K562 (cell line): ENCODE results near the gene MCC. TPM values are rescaled to one million over a fixed set of nuclear protein-coding genes. Genes with fewer than 3 reads are reported as not detected.

ENCODE experiments used
- ATAC-seq: fragments of 200-7000 bp; cut with Tn5 transposase; 3 replicates; pipeline ENCODE4 v1.9.1; 2020; ENCODE audit warnings: moderate library complexity
- BruUV-seq: library from RNA; stranded (reverse); fragments of 400-500 nt; replicated peaks from 2 replicates; lab custom pipeline; 2021; lab: Mats Ljungman, UMichigan
- CTCF ChIA-PET: fragments of 300-600 bp; formaldehyde crosslinking; extraction: SDS; loops from one replicate; lab custom pipeline; 2021; ENCODE audit warnings: low intra/inter-chr PET ratio; lab: Yijun Ruan, JAX
- POLR2A ChIA-PET: fragments of 300-600, 350-650 bp; sonication (Branson Sonifier 250); formaldehyde crosslinking; extraction: SDS; loops from one replicate; lab custom pipeline; 2021; ENCODE audit warnings: antibody characterized with exemption, inconsistent platforms; lab: Yijun Ruan, JAX
- DNase-seq, 4 experiments: peaks; one replicate each; pipeline versions ENCODE4 v3.0.0 to v3.0.0-alpha.2; 2011 to 2018; ENCODE audit warnings: low spot score in 3 of 4, mixed read lengths in 3 of 4; ENCODE audit errors: extremely low read depth in 1 of 4
- FAIRE-seq: peaks from 2 replicates; lab custom pipeline; 2011; peaks lifted over from hg19 to GRCh38; lab: Jason Lieb, UNC
- H2AFZ ChIP-seq: 2 replicates; pipeline ENCODE4 v1.6.0; 2011; ENCODE audit warnings: low read depth, low read length, control low read depth, inconsistent platforms
- H3K27ac ChIP-seq: fragments of 200-600 bp; 3 replicates; pipeline ENCODE4 v1.8.0; 2011; ENCODE audit warnings: low read depth, mild to moderate bottlenecking, control low read depth, inconsistent platforms, low read length, moderate library complexity, mixed read lengths; ENCODE audit errors: extremely low read depth
- H3K27me3 ChIP-seq, 2 experiments: fragments of 300-600 bp in 1 of 2; 2 replicates in 1 of 2; 3 replicates in 1 of 2; pipeline versions ENCODE4 v1.6.0 to v1.8.0; 2011; ENCODE audit warnings: inconsistent platforms in 2 of 2, low read length in 2 of 2, mild to moderate bottlenecking in 1 of 2, mixed read lengths in 1 of 2, moderate library complexity in 1 of 2; ENCODE audit not compliant: control insufficient read depth in 2 of 2, insufficient read depth in 2 of 2
- H3K36me3 ChIP-seq: fragments of 300-600 bp; 3 replicates; pipeline ENCODE4 v1.8.0; 2011; ENCODE audit warnings: mild to moderate bottlenecking, low read length, inconsistent platforms; ENCODE audit not compliant: control insufficient read depth, insufficient read depth
- H3K4me1 ChIP-seq, 2 experiments: fragments of 200-600 bp in 1 of 2; replicated peaks in 1 of 2; 2 replicates in 1 of 2; 3 replicates in 1 of 2; pipeline versions ENCODE4 v1.5.1 to v1.8.0; 2011; ENCODE audit warnings: inconsistent platforms in 2 of 2, low read length in 2 of 2, mild to moderate bottlenecking in 1 of 2, mixed read lengths in 1 of 2, moderate library complexity in 1 of 2; ENCODE audit not compliant: control insufficient read depth in 2 of 2, insufficient read depth in 2 of 2
- H3K4me2 ChIP-seq: 2 replicates; pipeline ENCODE4 v1.6.1; 2011; ENCODE audit warnings: low read length, control low read depth, inconsistent platforms, mixed read lengths; ENCODE audit not compliant: insufficient read depth
- H3K4me3 ChIP-seq: fragments of 200-600 bp; sonication (generic), shearing (Covaris generic); 2 replicates; pipeline ENCODE4 v1.5.1; 2016; ENCODE audit warnings: control low read depth, inconsistent platforms
- H3K79me2 ChIP-seq: fragments of 200-600 bp; 3 replicates; pipeline ENCODE4 v1.8.0; 2011; ENCODE audit warnings: low read length, inconsistent platforms; ENCODE audit not compliant: control insufficient read depth, insufficient read depth
- H3K9ac ChIP-seq, 2 experiments: 2 replicates each; pipeline versions ENCODE4 v1.6.0 to v1.6.1; 2011; ENCODE audit warnings: low read depth in 2 of 2, low read length in 2 of 2, control low read depth in 1 of 2, inconsistent platforms in 1 of 2, mild to moderate bottlenecking in 1 of 2, mixed read lengths in 1 of 2; ENCODE audit not compliant: insufficient read depth in 1 of 2
- H3K9me1 ChIP-seq: one replicate; pipeline ENCODE4 v1.6.0; 2011; ENCODE audit warnings: inconsistent platforms, mild to moderate bottlenecking, low read length, moderate library complexity; ENCODE audit not compliant: control insufficient read depth, insufficient read depth
- H3K9me3 ChIP-seq: replicated peaks from 2 replicates; pipeline ENCODE4 v1.5.1; 2011; ENCODE audit warnings: low read depth, low read length, inconsistent platforms; ENCODE audit not compliant: control insufficient read depth, insufficient read depth
- H4K20me1 ChIP-seq: replicated peaks from 2 replicates; pipeline ENCODE4 v1.6.1; 2011; ENCODE audit warnings: low read length, inconsistent platforms, mixed read lengths; ENCODE audit not compliant: control insufficient read depth, insufficient read depth
- RBM15 ChIP-seq: fragments of 200-400 bp; formaldehyde crosslinking; IDR thresholded peaks from 2 replicates; pipeline ENCODE4 v1.6.1; 2018; ENCODE audit warnings: mild to moderate bottlenecking, low read length, moderate library complexity; ENCODE audit not compliant: insufficient read depth
- WGBS: fragments of 100-300 bp; shearing (Covaris generic); methylation state at CpG from one replicate; pipeline ENCODE4 v1.1.6; 2016; ENCODE audit warnings: low coverage, mixed read lengths; ENCODE audit not compliant: insufficient coverage; ENCODE audit errors: missing lambda C conversion rate; 5-methylcytosine and 5-hydroxymethylcytosine counted together
- in situ Hi-C: fragments of 300-500 bp; cut with MboI; formaldehyde crosslinking; loops from 4 replicates; pipeline ENCODE4 v1.15.0; 2018; ENCODE audit warnings: inconsistent platforms, mixed read lengths
- intact Hi-C: fragments of 100-400 bp; cut with micrococcal nuclease; formaldehyde crosslinking; loops from 2 replicates; pipeline ENCODE4 v1.14.2; 2022
- polyA plus RNA-seq, 8 experiments: library from polyadenylated mRNA; depleted of rRNA in 4 of 8; stranded (reverse) in 5 of 8; unstranded in 3 of 8; fragments of >200 nt; fragmentation: Nextera tagmentation in 2 of 8; fragmentation: Illumina TruSeq in 1 of 8; extraction: Ambion mirVana in 2 of 8; extraction: Trizol in 1 of 8; gene quantifications; 2 replicates each; pipeline versions ENCODE4 v1.2.1 to v1.2.3, GENCODE V29; 2011 to 2014; ENCODE audit warnings: inconsistent platforms in 1 of 8, missing spikeins in 1 of 8
- total RNA-seq, 7 experiments: library from RNA; depleted of rRNA in 6 of 7; stranded (reverse); fragments of >200 nt in 6 of 7; fragmentation: Illumina TruSeq in 2 of 7; extraction: Trizol in 2 of 7; gene quantifications; 2 replicates each; pipeline versions ENCODE4 v1.2.1 to v1.2.3, GENCODE V29; 2011 to 2021; ENCODE audit warnings: low replicate concordance in 1 of 7
- TF ChIP-seq, protein P1 (sequence below): fragments of 250-450 bp; sonication (Bioruptor Pico); IDR thresholded peaks from 2 replicates; pipeline ENCODE4 v1.4.0; 2020; ENCODE audit warnings: borderline replicate concordance
- TF ChIP-seq, protein P2 (sequence below): fragments of 250-450 bp; sonication (Bioruptor Pico); IDR thresholded peaks from 2 replicates; pipeline ENCODE4 v1.5.0; 2021

MCC gene
- total and polyA plus RNA-seq, 9 of the 15 experiments (the other 6 are each of a cell fraction or from before 2014, with no cell fraction given), result 0.04 to 0.24 (median 0.06) TPM; not detected in 1

DNA sequence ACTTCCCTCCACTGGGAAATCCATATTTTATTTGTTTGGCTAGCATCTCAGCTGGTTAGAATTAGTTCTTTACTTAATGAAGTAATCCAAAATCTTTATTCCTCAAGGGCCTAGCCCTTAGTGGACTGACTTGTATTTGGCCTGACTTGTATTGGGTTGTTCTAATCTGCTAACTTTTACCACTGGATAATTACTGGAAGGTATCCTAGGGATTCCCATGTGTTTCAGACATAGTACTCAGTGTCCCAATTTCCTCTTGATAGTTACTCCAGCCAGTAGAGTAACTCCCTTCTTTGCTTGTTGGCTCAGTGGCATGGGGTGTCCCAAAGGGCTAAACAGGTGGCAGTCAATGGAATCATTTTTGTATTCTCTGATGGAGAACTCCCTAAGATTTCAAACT is 355.7 kb downstream of the MCC start (continued):
- TF ChIP-seq, protein P1, sequence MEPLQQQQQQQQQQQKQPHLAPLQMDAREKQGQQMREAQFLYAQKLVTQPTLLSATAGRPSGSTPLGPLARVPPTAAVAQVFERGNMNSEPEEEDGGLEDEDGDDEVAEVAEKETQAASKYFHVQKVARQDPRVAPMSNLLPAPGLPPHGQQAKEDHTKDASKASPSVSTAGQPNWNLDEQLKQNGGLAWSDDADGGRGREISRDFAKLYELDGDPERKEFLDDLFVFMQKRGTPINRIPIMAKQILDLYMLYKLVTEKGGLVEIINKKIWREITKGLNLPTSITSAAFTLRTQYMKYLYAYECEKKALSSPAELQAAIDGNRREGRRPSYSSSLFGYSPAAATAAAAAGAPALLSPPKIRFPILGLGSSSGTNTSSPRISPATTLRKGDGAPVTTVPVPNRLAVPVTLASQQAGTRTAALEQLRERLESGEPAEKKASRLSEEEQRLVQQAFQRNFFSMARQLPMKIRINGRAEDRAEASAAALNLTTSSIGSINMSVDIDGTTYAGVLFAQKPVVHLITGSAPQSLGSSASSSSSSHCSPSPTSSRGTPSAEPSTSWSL (CRISPR knock-in tag), result no peak
- TF ChIP-seq, protein P2, sequence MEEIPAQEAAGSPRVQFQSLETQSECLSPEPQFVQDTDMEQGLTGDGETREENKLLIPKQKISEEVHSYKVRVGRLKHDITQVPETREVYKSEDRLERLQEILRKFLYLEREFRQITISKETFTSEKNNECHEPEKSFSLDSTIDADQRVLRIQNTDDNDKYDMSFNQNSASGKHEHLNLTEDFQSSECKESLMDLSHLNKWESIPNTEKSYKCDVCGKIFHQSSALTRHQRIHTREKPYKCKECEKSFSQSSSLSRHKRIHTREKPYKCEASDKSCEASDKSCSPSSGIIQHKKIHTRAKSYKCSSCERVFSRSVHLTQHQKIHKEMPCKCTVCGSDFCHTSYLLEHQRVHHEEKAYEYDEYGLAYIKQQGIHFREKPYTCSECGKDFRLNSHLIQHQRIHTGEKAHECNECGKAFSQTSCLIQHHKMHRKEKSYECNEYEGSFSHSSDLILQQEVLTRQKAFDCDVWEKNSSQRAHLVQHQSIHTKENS (CRISPR knock-in tag), result no peak

- no peaks in the 10 kb centered on the region for H3K9me3 ChIP-seq
- FAIRE-seq, result no peak
- intact Hi-C loops, result no loop called here
- CTCF ChIA-PET, result no interaction called here
- H4K20me1 ChIP-seq, result no peaks in the 10 kb centered on the region
- H2AFZ ChIP-seq, result no peak overlapping the region
- BruUV-seq, result no TSS peak
- no peak for TF ChIP-seq RBM15
- TF ChIP-seq, all 486 proteins: peak for 0
- no peaks in the 10 kb centered on the region for H3K36me3 ChIP-seq
- no peak overlapping the region for H3K4me3 ChIP-seq
- no peak overlapping the region for H3K9ac ChIP-seq
- POLR2A ChIA-PET, result no interaction called here
- no peaks in the 10 kb centered on the region for H3K79me2 ChIP-seq
- no peaks in the 10 kb centered on the region for H3K4me1 ChIP-seq
- WGBS, result 0% methylated on average over 2 of the region's 2 CpGs
- H3K9me1 ChIP-seq, result no peaks in the 10 kb centered on the region
- H3K27ac ChIP-seq, result no peak overlapping the region
- no peak overlapping the region for H3K4me2 ChIP-seq
- DNase-seq (no peak), ATAC-seq (no peak)
- in situ Hi-C loops, result no loop called here
- H3K27me3 ChIP-seq, result no peaks in the 10 kb centered on the region; a peak in 1 of 5 replicates
Observed at GRCh38 chr5:113128641-113129330, 359.5 kb downstream of the MCC start.
